Astrocyte of the hippocampus (primary cell): ENCODE results near the gene ZNF780B.
"Not testable (repeated sequence)": the region's sequence is repeated elsewhere in the genome, so short reads cannot be mapped to it uniquely, and the experiment has no call there.

Experiments used
- DNase-seq: peaks from one replicate; pipeline ENCODE4 v3.0.0; 2011; ENCODE audit warnings: low read depth, low spot score

The ZNF780B gene

DNA sequence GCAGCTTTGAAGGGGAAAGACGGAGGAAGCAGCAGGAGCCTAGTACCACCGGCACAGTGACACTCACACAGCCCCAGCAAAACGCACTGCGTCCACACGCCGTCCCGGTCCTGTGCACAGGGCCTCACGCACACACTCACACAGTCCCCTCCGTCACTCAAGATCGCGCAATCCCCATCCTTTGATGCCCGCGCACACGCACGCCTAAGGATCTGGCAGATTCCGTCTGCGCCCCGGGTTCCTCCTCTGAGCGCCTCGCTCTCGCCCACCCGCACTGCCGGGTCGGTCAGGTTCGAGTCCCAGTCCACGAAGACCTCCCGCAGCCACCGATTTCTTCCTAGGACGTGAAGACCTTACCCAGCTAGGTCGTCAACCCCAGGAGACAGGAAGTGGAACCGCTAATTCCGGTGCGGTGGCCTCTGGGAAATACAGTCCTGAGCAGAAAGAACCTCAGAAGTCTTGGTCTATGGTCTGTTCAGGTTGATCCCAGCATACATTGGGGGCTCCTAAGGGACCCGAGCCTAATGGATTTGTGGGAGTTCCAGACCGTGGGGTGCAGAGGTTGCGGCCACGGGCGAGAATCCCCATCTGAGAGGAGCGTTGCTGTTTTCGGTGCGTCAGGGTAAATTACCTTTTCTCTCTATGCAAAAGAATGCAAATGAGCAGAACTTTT lies at the start of gene ZNF780B:
Gene ZNF780B, minus strand, starts transcription at position 400 of the 673 bp plus-strand sequence. CDS start 5,899 bp downstream, outside the sequence.
- peak; percentile 75 for DNase-seq

GRCh38 chr19:40104754-40105153 lies 48.7 kb upstream of the ZNF780B start:
- DNase-seq: no peak

DNA sequence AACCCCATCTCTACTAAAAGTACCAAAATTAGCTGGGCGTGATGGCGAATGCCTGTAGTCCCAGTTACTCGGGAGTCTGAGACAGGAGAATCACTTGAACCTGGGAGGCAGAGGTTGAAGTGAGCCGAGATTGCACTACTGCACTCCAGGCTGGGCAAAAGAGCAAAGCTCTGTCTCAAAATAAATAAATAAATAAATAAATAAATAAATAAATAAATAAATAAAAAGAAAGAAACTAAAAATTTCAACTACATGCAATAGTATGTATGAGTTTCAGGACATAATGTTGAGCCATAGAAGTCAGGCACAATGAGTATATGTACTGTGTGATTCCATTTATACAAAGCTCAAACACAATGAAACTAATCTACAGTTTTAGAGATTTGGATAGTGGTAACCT lies 47.6 kb upstream of the ZNF780B start:
- DNase-seq: no peak

DNA sequence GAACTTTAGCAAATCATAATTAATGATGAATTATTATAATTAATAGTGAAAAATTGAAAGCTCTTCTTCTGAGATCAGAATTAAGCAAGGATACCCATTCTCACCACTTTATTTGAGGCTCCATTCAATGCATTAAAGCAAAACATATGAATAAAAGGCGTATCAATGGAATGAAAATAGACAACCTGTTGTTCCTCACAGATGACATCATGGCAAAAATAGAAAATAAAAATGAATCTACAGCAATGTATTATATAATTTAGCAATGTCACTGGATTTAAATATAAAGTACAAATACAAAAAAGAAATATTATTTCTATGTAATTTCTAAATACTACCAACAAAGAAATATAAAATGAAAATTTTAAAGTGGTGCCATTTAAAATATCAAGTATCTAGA lies 45.8 kb upstream of the ZNF780B start:
- DNase-seq: no peak

DNA sequence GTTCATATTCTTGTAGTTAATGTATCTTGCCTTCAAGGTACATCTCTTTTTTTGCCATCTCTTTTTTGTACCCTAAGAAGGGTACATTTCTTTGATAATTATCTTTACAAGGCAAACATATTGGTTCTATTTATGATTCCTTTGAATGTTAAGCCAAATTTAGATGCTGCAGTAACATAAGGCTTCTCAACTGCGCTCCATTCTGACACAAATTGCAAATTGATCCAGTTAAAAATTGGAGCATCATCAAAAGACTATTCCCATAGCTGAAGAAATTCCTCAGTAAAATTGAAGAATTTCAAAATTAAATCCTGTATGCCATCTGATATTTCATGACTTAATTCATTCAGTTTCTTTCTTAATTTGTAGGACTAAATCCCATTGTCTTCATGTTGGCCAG lies 37.4 kb upstream of the ZNF780B start:
- no peak for DNase-seq

GRCh38 chr19:40091205-40092129 lies 35.4 kb upstream of the ZNF780B start:
- no peak for DNase-seq

DNA sequence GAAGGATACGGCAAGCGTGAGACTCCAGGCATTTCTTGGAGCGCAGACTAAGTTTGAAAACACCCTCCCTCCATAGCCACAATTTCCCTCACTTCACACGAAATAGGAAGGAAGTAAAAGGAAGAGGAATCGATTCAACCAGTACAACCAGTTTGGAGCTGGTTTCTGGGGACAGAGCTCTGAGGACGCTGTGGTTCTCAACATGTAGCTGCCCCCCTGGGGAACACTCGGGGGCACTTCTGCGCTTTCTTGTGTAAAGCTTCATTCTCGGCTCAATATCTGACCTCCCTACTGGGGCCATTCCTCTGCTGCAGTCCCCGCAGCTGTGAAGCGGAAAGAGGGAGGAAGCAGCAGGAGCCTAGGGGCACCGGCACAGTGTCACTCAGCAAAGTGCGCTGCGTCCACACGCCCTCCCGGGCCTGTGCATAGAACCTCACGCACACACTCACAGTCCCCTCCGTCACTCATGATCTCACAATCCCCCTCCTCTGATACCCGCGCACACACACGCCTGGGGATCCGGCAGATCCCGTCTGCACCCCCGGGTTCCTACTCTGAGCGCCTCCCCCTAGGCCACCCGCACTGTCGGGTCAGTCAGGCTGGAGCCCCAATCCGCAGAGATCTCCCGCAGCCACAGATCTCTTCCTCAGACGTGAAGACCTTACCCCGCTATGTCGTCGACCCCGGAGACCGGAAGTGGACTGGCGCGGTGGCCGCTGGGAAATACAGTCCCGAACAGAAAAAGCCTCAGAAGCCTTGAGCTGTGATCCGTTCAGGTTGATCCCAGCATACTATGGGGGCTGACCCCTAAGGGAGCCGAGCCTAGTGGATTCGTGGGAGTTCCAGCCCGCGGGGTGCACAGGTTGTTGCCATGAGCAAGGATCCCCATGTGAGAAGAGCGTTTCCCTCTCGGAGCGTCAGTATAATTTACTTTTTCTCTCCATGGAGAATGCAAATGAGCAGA lies 34.5 kb upstream of the ZNF780B start, which contains the start of gene ZNF780A:
Gene ZNF780A, minus strand, starts transcription at position 703 of the 964 bp plus-strand sequence. CDS start 6,190 bp downstream, outside the sequence.
- DNase-seq: peak; percentile 83

GRCh38 chr19:40089462-40089861 lies 33.4 kb upstream of the ZNF780B start:
- peak; percentile 62 for DNase-seq

DNA sequence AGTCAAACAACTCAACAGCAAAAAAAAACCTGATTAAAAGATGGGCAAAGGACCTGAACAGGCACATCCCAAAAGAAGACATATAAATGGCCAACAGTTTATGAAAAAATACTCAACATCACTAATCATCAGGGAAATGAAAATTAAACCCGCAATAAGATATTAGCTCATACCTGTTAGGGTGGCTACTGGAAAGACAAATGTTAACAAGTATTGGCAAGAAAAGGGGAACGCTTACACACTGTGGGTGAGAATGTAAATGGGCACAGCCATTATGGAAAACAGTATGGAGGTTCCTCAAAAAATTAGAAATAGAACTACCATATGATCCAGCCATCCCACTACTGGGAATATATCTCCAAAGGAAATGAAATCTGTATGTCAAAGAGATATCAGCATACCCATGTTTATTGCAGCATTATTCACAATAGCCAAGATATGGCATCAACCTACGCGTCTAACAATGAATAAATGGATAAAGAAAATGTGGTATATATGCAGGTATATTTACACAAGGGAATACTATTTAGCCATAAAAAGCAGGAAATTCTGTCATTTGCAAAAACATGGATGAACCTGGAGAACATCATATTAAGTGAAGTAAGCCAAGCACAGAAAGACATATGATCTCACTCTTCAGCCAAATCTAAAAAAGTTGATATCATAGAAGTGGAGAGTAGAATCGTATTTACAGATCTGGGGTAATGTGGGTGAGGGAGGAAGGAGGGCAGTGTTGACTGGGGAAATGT lies 32.4 kb upstream of the ZNF780B start:
- no peak for DNase-seq

DNA sequence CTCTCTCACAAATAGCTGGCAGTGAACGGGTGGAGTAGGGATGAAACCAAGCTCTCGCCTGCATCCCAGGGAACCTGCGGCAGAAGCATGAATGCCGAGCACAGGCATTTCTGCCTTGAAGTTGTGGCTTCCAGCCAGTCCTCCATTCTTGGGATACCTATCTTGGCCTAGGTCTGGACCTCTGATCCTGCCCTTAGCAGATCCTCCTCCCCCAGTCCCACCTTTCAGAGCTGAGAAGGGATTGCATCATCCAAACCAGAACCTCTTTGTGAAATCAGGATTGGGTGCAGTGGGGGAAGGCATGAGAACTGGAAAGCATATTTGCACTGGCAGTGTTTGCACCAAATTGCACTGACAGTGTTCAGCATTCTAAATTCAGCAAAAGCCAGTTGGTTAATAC lies 28.9 kb upstream of the ZNF780B start:
- no peak for DNase-seq

- no peak for DNase-seq
These were observed 25.4 kb upstream of the ZNF780B start for GRCh38 chr19:40081411-40081810.

GRCh38 chr19:40080289-40080688 lies 24.3 kb upstream of the ZNF780B start:
- no peak for DNase-seq

- DNase-seq: no peak
These were observed 22.3 kb upstream of the ZNF780B start for GRCh38 chr19:40078377-40078776.

DNA sequence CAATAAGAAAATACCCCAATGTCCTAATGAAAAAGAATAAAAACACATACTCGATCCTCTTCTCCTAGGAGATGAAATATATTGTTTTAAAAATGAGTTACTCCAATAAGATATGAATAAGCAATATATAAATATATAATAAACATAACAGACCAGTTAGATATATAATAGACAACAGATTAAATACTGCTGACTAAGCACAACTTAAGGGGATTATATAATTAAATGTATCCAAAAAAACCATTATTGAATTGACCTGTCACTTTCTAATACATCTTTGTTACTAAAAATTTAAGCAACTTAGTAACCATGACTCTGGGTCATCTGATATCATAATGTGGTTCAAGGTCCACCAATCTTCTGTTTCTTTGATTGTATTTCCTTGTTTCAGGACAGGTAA lies 14.0 kb upstream of the ZNF780B start:
- no peak for DNase-seq

DNA sequence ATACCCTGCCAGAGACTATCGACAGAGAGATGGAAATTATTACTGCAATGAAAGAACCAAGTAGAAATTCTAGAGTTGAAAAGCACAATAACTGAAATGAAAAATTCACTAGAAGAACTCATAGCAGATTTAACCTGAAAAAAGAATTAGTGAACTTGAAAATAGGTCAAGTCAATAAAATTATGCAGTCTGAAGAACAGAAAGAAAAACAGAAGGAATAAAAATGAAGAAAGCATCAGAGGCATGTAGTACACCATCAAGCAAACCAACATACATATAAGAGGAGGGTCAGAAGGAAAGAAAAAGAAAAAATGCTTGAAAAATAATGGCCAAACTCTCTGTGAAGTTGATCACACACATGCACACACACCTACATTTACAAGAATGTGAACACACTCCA lies 3.6 kb upstream of the ZNF780B start:
- no peak for DNase-seq

DNA sequence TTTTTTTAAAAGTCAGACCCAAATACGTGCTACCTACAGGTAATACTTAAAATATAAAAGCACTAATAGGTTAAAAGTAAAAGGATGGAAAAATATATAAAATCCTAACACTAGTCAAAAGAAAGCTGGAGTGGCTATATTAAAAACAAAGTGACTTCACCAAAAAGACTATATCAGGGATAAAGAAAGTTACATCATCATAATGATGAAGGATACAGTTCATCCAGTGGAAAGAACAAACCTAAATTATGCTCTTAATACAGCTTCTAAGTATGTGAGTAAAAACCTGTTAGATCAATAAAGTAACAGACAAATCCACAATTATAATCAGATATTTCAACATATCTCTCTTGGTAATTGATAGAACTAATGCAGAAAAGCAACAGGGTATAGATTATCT lies 1.1 kb upstream of the ZNF780B start:
- no peak for DNase-seq

DNA sequence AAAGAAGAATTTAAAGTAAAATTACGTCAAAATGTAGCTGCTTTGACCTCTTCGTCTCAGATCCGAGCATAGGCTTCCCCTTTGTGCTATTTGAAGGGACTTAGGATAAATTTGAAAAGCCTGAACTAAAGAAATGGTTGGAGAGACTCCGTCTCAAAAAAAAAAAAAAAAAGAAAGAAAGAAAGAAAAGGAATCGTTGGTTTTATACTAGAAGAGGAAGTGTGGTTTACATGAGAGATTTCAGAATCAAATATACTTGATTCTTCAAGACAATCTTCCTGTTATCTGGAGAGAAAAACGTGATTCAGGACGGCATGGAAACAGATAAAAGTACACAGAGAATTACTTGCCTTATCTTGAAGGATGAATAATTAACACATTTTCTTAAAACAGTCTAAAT lies 474 bp upstream of the ZNF780B start:
- no peak for DNase-seq

DNA sequence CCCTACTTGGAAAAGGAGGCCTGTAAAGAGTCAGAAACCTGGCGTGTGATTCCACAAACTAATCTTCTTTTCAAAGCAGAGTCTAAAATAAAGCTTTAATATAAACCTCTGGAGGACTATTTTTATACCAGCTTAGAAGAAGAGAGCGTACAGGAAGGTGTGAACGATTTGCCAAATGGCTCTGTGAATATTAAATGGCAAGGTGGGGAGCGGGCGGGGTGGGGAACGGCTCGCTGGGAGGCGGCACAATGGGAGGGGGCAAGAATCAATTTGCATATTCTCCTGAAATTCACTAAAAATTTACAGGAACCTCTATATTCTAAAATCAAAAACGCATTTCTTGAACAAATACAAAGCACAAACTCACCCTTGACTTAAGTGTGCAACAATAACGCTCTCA lies 982 bp downstream of the ZNF780B start:
- DNase-seq: no peak

- no peak for DNase-seq
These were observed 1.4 kb downstream of the ZNF780B start for GRCh38 chr19:40054632-40055031.

DNA sequence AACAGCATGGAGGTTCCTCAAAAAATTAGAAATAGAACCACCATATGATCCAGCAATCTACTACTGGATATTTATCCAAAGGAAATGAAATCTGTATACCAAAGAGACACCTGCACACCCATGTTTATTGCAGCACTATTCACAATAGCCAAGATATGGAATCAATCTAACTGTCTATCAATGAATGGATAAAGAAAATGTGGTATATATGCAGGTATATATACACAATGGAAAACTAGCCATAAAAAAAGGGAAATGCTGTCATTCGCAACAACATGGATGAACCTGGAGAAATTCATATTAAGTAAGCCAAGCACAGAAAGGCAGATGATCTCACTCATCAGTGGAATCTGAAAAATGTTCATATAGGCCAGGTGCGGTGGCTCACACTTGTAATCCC lies 2.5 kb downstream of the ZNF780B start:
- DNase-seq: no peak

- DNase-seq: not testable (repeated sequence)
These were observed 14.3 kb downstream of the ZNF780B start for GRCh38 chr19:40041718-40042117.
